Osteoblast (primary cell): Measurements from ENCODE around the gene RGL3. TPM values are rescaled to one million over a fixed set of nuclear protein-coding genes. Genes with fewer than 3 reads are reported as not detected.

Experiments used
- DNase-seq: peaks from one replicate; pipeline ENCODE4 v3.0.0; 2011; ENCODE audit warnings: low spot score, mixed read lengths; ENCODE audit not compliant: insufficient read length; ENCODE audit errors: missing footprints
- H2AFZ ChIP-seq: 2 replicates; pipeline ENCODE4 v1.6.0; 2011; ENCODE audit warnings: mild to moderate bottlenecking, low read length
- H3K27ac ChIP-seq: 2 replicates; pipeline ENCODE4 v1.5.1; 2011; ENCODE audit warnings: mild to moderate bottlenecking, low read depth, low read length, moderate library complexity
- H3K27me3 ChIP-seq: 2 replicates; pipeline ENCODE4 v1.6.0; 2012; ENCODE audit warnings: mild to moderate bottlenecking, control low read depth, inconsistent platforms, low read length, moderate library complexity; ENCODE audit not compliant: insufficient read depth
- H3K36me3 ChIP-seq: 2 replicates; pipeline ENCODE4 v1.5.1; 2011; ENCODE audit warnings: mild to moderate bottlenecking, low read length, control low read depth, moderate library complexity; ENCODE audit not compliant: insufficient read depth
- H3K4me1 ChIP-seq: 2 replicates; pipeline ENCODE4 v1.5.1; 2011; ENCODE audit warnings: mild to moderate bottlenecking, low read length, control low read depth, moderate library complexity; ENCODE audit not compliant: insufficient read depth
- H3K4me2 ChIP-seq: 2 replicates; pipeline ENCODE4 v1.6.0; 2011; ENCODE audit warnings: mild to moderate bottlenecking, low read length; ENCODE audit not compliant: insufficient read depth
- H3K4me3 ChIP-seq: fragments of 200-600 bp; sonication (generic); 3 replicates; pipeline ENCODE4 v1.5.1; 2012; ENCODE audit warnings: mild to moderate bottlenecking, low read length, inconsistent platforms; ENCODE audit not compliant: insufficient read depth
- H3K79me2 ChIP-seq: 2 replicates; pipeline ENCODE4 v1.6.0; 2012; ENCODE audit warnings: mild to moderate bottlenecking, low read length, control low read depth, inconsistent platforms; ENCODE audit not compliant: insufficient read depth
- H3K9me3 ChIP-seq: 2 replicates; pipeline ENCODE4 v1.5.1; 2011; ENCODE audit warnings: low read depth, low read length, control low read depth
- H4K20me1 ChIP-seq: 2 replicates; pipeline ENCODE4 v1.6.0; 2012; ENCODE audit warnings: mild to moderate bottlenecking, low read length, control low read depth; ENCODE audit not compliant: insufficient read depth
- total RNA-seq: library from RNA; depleted of rRNA; stranded (reverse); fragments of >200 nt; gene quantifications from 2 replicates; pipeline ENCODE4 v1.2.3, GENCODE V29; 2012
- TF ChIP-seq, protein P1 (sequence below): IDR thresholded peaks from 2 replicates; pipeline ENCODE4 v1.5.1; 2011; ENCODE audit warnings: mild to moderate bottlenecking, low read depth, low read length, moderate library complexity; ENCODE audit errors: extremely low read depth

RGL3 gene
- total RNA-seq, 1 donor = 0.36 TPM

GRCh38 chr19:11373885-11374432, 45.2 kb downstream of the RGL3 start:
- no peaks in the 10 kb centered on the region for H3K27me3 ChIP-seq
- peak overlapping the region; percentile 84 for H3K27ac ChIP-seq
- no peaks in the 10 kb centered on the region for H3K9me3 ChIP-seq
- H3K4me2 ChIP-seq = peak overlapping the region; percentile 96
- peak; percentile 37 for DNase-seq
- H2AFZ ChIP-seq = peak overlapping the region; percentile 99
- H4K20me1 ChIP-seq = peaks cover 13% of the 10 kb centered on the region
- peaks cover 43% of the 10 kb centered on the region for H3K4me1 ChIP-seq
- peaks cover 4% of the 10 kb centered on the region for H3K79me2 ChIP-seq
- peaks cover 3% of the 10 kb centered on the region for H3K36me3 ChIP-seq
- H3K4me3 ChIP-seq = peak overlapping the region; percentile 92
- TF ChIP-seq, protein P1, sequence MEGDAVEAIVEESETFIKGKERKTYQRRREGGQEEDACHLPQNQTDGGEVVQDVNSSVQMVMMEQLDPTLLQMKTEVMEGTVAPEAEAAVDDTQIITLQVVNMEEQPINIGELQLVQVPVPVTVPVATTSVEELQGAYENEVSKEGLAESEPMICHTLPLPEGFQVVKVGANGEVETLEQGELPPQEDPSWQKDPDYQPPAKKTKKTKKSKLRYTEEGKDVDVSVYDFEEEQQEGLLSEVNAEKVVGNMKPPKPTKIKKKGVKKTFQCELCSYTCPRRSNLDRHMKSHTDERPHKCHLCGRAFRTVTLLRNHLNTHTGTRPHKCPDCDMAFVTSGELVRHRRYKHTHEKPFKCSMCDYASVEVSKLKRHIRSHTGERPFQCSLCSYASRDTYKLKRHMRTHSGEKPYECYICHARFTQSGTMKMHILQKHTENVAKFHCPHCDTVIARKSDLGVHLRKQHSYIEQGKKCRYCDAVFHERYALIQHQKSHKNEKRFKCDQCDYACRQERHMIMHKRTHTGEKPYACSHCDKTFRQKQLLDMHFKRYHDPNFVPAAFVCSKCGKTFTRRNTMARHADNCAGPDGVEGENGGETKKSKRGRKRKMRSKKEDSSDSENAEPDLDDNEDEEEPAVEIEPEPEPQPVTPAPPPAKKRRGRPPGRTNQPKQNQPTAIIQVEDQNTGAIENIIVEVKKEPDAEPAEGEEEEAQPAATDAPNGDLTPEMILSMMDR = no peak

DNA sequence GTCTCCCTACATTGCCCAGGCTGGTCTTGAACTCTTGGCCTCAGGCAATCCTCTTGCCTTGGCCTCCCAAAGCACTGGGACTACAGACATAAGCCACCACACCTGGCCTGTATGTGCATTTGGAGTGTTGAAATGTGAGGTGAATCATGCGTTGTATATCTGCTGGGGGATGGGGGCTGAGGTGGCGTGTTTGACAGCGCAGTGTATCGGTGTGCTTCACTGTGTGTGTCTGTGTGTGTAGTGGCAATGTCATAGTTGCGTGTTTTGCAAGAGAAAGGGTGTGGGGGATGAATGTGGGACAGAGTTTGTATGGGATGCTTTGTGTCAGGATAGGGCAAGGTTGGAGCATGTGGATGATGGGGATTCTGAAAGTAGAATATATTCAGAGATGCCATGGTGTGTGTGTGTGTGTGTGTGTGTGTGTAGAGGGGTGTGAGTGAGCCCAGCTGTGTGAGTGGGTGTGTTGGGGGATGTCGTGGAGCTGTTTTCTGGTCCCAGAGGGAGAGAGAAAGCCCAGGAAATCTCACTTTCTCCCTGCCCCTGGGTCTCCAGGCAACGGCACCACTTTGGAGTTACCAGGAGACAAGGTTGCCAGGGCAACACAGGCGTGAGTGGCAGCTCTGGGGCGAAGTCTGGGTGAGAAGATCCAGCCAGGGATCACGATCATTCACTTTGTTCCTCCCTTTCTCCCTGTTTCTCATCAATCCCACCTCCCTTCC, 45.8 kb downstream of the RGL3 start:
- no peak overlapping the region for H3K4me3 ChIP-seq
- H4K20me1 ChIP-seq = peaks cover 10% of the 10 kb centered on the region
- TF ChIP-seq, protein P1 = no peak
- H3K9me3 ChIP-seq = no peaks in the 10 kb centered on the region
- H3K79me2 ChIP-seq = peaks cover 4% of the 10 kb centered on the region
- H2AFZ ChIP-seq = no peak overlapping the region
- H3K27ac ChIP-seq = no peak overlapping the region
- peaks cover 37% of the 10 kb centered on the region for H3K4me1 ChIP-seq
- H3K4me2 ChIP-seq = no peak overlapping the region
- no peaks in the 10 kb centered on the region for H3K27me3 ChIP-seq
- DNase-seq = peak; percentile 37
- peaks cover 3% of the 10 kb centered on the region for H3K36me3 ChIP-seq

DNA sequence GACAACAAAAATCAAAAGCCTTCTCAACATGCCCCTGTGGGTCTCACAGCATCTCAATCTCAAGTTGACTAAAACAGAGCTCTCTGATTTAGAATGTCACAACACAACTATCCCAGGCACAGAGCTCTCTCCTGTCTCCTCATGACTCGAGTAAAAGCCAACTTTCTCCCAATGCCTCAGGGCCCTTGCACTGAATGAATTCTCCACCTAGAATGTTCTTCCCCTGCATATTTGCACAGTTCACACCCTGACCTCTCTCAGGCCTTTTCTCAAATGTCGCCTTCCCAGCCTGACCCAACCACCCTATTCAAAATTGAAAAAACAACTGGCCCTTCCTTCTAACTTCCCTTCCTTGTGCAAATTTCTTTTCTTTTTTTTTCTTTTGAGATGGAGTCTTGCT, 48.4 kb downstream of the RGL3 start:
- TF ChIP-seq, protein P1 = no peak
- H3K27ac ChIP-seq = no peak overlapping the region
- no peak for DNase-seq
- H3K27me3 ChIP-seq = no peaks in the 10 kb centered on the region
- peaks cover 3% of the 10 kb centered on the region for H3K79me2 ChIP-seq
- H3K4me1 ChIP-seq = peaks cover 17% of the 10 kb centered on the region
- H3K36me3 ChIP-seq = peaks cover 4% of the 10 kb centered on the region
- H3K4me3 ChIP-seq = no peak overlapping the region
- H3K9me3 ChIP-seq = no peaks in the 10 kb centered on the region
- H2AFZ ChIP-seq = no peak overlapping the region
- no peak overlapping the region for H3K4me2 ChIP-seq
- H4K20me1 ChIP-seq = peaks cover 7% of the 10 kb centered on the region

- H3K27ac ChIP-seq = no peak overlapping the region
- no peaks in the 10 kb centered on the region for H3K4me1 ChIP-seq
- H3K4me2 ChIP-seq = no peak overlapping the region
- TF ChIP-seq, protein P1 = no peak
- H4K20me1 ChIP-seq = peaks cover 8% of the 10 kb centered on the region
- H3K79me2 ChIP-seq = no peaks in the 10 kb centered on the region
- no peaks in the 10 kb centered on the region for H3K27me3 ChIP-seq
- H3K9me3 ChIP-seq = no peaks in the 10 kb centered on the region
- no peak overlapping the region for H2AFZ ChIP-seq
- H3K36me3 ChIP-seq = peaks cover 13% of the 10 kb centered on the region
- DNase-seq = no peak
- H3K4me3 ChIP-seq = no peak overlapping the region
These were observed 51.6 kb downstream of the RGL3 start for GRCh38 chr19:11367528-11367927.
